DMS 273 (cell line): ENCODE results near the gene PDE7B.
"Not testable (repeated sequence)": the region's sequence is repeated elsewhere in the genome, so short reads cannot be mapped to it uniquely, and the experiment has no call there.

Source experiments
- DNase-seq: peaks from one replicate; lab custom pipeline; 2025; ENCODE audit not compliant: unreplicated experiment; lab: John Stamatoyannopoulos, UW

PDE7B gene

DNA sequence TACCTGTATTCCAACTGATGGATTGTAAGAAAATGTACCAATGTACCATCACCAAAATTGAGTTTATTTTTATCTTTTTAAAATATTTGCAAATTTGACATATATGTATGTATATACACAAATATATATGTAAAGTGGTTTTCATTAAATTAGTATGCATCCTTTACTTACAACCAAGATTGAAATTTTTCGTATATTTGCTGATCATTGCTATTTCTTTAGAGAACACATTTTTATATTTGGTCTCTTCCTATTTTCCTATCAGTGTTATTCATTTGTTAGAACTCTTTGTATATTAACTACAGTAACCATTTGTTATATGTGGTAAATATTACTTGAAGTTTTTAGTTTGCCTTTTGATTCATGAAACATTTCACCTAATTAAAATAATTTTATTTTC lies 324.4 kb downstream of the PDE7B start:
- no peak for DNase-seq

DNA sequence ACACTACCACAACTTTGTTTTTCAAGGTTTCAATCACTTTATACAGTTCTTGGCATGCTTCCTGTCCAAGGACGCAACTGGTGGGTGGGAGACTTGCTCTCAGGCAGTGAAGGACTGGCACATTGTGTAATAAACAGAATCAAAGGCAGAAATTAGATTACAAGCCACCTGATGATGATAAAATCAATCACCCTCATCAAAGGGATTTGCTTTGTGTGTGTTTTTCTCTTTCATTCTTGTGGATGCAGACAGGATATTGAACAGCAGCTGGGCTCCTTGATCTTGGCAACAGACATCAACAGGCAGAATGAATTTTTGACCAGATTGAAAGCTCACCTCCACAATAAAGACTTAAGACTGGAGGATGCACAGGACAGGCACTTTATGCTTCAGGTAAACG lies 327.2 kb downstream of the PDE7B start:
- no peak for DNase-seq

- no peak for DNase-seq
Measured at GRCh38 chr6:136180704-136181511, 329.4 kb downstream of the PDE7B start.

DNA sequence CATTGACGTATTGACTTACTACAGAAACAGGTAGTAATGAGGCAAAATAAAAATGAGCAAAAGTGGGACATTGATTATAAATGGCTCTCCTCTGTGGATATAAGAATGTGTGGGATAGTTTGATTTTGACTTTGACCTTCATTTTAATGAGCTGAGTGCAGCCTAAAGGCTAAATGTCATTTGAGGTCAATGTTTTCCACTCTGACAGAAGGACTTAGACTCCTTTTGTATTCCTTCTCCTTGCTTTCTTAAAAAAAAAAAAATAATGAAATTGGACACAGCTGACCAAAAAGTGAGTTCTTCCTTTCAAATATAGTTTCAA lies 330.0 kb downstream of the PDE7B start:
- DNase-seq: no peak

- no peak for DNase-seq
Measured at GRCh38 chr6:136181861-136182260, 330.4 kb downstream of the PDE7B start.

DNA sequence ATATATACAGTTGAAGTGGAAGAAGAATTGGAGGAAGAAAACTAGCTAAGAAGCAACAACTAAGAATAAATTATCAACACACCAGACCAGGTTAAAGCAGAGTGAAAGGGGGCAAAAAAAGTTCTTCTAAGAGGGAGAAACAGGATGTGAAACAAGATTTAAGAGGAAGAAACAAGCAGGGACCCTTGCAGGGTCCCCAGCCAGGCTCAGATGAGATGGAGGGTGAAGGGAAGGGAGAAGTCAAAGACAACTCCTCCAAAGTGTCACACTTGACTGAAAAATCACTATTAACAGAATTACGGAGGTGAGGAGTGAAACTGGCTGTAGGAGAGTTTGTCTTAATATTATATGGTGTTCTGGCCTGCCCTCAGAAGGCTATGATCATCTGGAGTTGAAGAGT lies 333.2 kb downstream of the PDE7B start:
- no peak for DNase-seq

GRCh38 chr6:136186363-136186762 lies 334.9 kb downstream of the PDE7B start:
- DNase-seq: no peak

GRCh38 chr6:136188486-136188885 lies 337.0 kb downstream of the PDE7B start:
- no peak for DNase-seq

GRCh38 chr6:136189104-136189503 lies 337.6 kb downstream of the PDE7B start:
- DNase-seq: no peak

- DNase-seq: no peak
Measured at GRCh38 chr6:136191606-136192312, 340.3 kb downstream of the PDE7B start.

DNA sequence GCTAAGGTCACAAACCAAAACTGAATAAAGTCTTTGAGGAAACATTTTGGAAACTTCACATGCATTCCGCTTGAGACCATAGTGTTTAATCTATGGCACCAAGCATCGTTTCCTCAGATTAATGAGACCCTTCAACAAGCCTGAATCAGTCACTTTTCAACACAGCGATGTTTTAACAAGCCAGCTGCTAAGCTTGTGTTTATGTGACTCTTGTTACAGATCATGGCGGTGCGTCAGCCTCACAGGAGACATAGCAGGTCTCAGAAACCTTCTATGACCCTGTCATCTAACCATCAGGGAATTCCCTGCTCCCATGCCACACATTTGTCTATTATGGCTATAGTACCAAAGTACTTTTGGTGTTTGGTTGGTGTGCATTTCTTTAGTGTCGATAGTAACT lies 341.4 kb downstream of the PDE7B start:
- no peak for DNase-seq

GRCh38 chr6:136201732-136202131 lies 350.2 kb downstream of the PDE7B start:
- DNase-seq: peak; percentile 12

GRCh38 chr6:136208783-136209182 lies 357.3 kb downstream of the PDE7B start:
- DNase-seq: no peak

- DNase-seq: no peak
Measured at GRCh38 chr6:136209496-136209895, 358.0 kb downstream of the PDE7B start.

DNA sequence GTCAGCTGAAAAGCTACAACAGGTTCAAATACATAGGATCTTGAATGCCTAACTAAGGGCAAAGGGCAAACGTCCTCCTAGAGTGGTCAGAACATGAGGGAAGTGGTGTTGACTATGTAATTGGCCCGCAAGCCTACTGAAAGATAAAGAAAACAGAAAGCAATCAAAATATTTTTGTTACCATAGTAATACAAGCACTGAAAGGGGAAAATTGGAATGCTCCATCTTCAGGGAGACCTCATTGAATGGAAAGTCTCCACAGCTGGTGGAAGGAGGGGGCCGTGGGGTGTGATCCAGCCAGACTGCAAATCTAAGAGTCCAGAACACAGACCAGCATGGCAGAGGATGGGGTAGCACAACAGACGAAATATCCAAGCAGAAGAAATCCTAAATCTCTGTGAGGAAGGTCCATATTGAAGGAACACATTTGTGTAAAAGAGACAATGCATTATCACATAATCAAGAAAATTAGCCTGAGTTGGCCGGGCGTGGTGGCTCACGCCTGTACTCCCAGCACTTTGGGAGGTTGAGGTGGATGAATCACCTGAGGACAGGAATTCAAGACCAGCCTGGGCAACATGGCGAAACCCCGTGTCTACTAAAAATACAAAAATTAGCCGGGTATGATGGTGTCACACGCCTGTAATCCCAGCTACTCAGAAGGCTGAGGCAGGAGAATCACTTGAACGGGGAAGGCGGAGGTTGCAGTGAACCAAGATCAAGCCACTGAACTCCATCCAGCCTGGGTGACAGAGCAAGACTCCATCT lies 359.1 kb downstream of the PDE7B start:
- no peak for DNase-seq

GRCh38 chr6:136212608-136213007 lies 361.1 kb downstream of the PDE7B start:
- no peak for DNase-seq

DNA sequence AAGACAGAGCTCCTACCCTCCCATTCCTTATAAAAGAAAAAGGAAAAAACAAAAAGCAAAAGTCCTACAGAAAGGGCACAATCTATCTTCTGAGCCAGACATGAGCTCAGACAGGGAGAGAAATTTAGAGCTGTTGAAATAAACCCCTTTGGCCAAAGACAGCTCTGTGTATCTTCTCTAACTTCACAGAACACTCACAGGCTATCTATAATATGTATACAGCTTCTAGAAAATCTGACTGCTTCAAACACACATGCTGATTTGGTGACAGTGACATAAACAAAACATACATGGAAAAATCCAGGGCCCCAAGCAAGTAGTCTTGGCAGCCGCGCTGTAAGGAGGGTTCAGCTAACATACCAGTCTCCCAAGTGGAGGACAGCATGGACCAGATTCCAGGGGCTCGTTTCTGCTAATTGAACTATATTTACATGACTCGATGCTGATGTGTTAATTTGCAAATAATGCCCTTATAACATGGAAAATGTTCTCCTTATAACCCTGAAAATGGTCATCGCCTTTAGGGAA lies 361.6 kb downstream of the PDE7B start:
- no peak for DNase-seq

DNA sequence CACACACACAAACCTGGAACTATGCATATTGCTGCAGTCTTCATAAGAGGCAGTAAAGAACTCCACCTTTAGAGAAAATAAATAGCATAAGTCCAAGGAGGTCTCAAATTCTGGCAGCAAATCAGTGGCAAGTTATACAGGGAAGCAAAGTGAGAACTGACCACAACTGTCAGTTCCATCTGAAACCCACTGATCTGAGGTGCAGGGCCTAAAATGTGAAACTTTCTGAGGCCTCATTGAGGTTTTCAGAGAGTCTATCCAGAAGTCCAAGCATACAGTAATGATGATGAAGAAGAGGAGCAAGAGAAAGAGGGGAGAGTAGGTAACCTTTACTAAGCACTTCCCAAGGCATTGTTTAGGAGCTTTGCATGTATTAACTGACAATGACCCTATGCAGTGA lies 362.4 kb downstream of the PDE7B start:
- no peak for DNase-seq

GRCh38 chr6:136216503-136217401 lies 365.3 kb downstream of the PDE7B start:
- no peak for DNase-seq

DNA sequence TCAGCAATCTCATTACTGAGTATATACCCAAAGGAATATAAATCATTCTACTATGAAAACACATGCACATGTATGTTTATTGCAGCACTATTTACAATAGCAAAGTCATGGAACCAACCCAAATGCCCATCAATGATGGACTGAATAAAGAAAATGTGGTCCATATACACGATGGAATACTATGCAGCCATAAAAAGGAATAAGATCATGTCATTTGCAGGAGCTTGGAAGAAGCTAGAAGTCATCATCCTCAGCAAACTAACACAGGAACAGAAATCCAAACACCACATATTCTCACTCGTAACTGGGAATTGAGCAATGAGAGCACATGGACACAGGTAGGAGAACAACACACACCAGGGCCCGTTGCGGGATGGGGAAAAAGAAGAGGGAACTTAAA lies 373.5 kb downstream of the PDE7B start:
- not testable (repeated sequence) for DNase-seq

- peak; percentile 11 for DNase-seq
Measured at GRCh38 chr6:136225496-136225895, 374.0 kb downstream of the PDE7B start.
